BJ (cell line): ENCODE results near the gene BUB1B. TPM values are rescaled to one million over a fixed set of nuclear protein-coding genes. Genes with fewer than 3 reads are reported as not detected.

ENCODE experiments used
- CTCF ChIA-PET: fragments of 350-600 bp; formaldehyde crosslinking; extraction: SDS; loops from one replicate; lab custom pipeline; 2021; ENCODE audit warnings: antibody characterized with exemption, inconsistent platforms; lab: Yijun Ruan, JAX
- POLR2A ChIA-PET: fragments of 300-600 bp; sonication (Branson Sonifier 250); formaldehyde crosslinking; extraction: SDS; loops from one replicate; lab custom pipeline; 2021; ENCODE audit warnings: antibody characterized with exemption; lab: Charles Lee
- DNase-seq: peaks from one replicate; pipeline ENCODE4 v3.0.0-alpha.2; 2011; ENCODE audit warnings: low read depth
- H3K27me3 ChIP-seq: 2 replicates; pipeline ENCODE4 v1.6.0; 2011; ENCODE audit warnings: low read length; ENCODE audit not compliant: control insufficient read depth, insufficient read depth
- H3K36me3 ChIP-seq: 2 replicates; pipeline ENCODE4 v1.5.1; 2011; ENCODE audit warnings: low read length; ENCODE audit not compliant: control insufficient read depth, insufficient read depth
- H3K4me3 ChIP-seq: 2 replicates; pipeline ENCODE4 v1.5.1; 2011; ENCODE audit warnings: low read depth, mild to moderate bottlenecking, control low read depth, low read length
- polyA plus RNA-seq: library from polyadenylated mRNA; depleted of rRNA; stranded (reverse); fragments of >200 nt; gene quantifications from 2 replicates; pipeline ENCODE4 v1.2.3, GENCODE V29; 2011
- TF ChIP-seq, protein P1 (sequence below): IDR thresholded peaks from 2 replicates; pipeline ENCODE4 v1.5.1; 2011; ENCODE audit warnings: low read depth, mild to moderate bottlenecking, control low read depth, inconsistent platforms, low read length, moderate library complexity; ENCODE audit not compliant: insufficient read depth

BUB1B gene
- polyA plus RNA-seq, 1 experiment, result 12.8 TPM

DNA sequence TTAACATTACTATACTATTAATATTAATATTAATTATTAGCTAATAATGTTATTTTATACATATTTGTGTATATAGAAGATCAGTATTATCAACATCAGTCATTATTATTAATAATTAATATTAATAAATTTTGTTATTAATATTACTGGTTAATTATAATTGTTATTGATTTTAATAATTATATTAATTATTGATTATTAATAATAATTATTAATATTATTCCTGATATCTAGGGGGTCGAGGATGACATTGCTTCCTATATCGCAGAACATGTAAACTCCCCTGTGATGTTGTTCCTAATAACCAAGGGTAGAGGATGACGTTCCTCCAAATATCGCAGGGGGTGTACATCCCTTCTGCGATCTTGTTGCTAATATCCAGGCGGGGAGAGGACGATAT, 34.9 kb upstream of the BUB1B start:
- TF ChIP-seq, protein P1, sequence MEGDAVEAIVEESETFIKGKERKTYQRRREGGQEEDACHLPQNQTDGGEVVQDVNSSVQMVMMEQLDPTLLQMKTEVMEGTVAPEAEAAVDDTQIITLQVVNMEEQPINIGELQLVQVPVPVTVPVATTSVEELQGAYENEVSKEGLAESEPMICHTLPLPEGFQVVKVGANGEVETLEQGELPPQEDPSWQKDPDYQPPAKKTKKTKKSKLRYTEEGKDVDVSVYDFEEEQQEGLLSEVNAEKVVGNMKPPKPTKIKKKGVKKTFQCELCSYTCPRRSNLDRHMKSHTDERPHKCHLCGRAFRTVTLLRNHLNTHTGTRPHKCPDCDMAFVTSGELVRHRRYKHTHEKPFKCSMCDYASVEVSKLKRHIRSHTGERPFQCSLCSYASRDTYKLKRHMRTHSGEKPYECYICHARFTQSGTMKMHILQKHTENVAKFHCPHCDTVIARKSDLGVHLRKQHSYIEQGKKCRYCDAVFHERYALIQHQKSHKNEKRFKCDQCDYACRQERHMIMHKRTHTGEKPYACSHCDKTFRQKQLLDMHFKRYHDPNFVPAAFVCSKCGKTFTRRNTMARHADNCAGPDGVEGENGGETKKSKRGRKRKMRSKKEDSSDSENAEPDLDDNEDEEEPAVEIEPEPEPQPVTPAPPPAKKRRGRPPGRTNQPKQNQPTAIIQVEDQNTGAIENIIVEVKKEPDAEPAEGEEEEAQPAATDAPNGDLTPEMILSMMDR, result no peak
- Histone ChIP-seq H3K27me3 (peaks cover 5% of the 10 kb centered on the region; the same call in 1 of the 2 replicates), H3K4me3 (no peak overlapping the region), H3K36me3 (no peaks in the 10 kb centered on the region)
- POLR2A ChIA-PET, result no interaction called here
- CTCF ChIA-PET, result no interaction called here
- DNase-seq, result no peak

DNA sequence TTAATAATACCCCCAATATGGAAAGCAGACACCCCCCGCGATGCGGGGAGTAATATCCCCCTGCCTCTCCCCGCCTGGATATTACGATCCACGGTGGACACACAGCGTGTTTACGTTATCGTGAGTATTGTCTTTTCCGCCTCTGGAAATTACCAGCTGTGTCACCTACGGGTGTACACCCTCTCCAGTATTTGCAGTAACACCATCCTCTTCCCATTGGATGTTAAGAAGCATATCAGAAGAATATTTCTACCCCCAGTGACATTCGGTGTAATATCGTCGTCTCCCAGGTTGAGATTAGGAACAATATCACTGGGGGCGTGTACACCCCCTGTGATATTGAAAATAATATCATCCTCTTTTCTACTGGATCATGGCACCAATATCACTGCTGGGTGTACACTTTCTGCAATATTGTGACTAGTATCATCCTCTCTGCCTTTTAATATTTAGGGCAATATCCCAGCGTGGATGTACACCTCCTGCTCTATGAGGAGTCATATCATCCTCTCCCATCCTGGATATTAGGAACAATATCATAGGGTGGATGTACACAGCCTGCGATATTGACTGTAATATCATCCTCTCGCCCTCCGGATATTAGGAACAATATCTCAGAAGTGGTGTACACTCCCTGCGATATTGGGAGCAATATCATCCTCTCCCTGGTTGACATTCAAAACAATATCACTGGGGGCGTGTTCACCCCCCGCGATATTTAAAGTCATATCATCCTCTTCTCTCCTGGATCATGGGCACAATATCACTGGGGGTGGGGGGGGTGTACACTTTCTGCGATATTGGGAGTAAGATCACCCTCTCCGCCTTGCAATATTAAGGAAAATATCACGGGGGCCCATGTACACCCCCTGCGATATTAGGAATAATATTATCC, 31.9 kb upstream of the BUB1B start:
- Histone ChIP-seq H3K4me3 (no peak overlapping the region), H3K27me3 (no peaks in the 10 kb centered on the region; the same call in 1 of the 2 replicates), H3K36me3 (no peaks in the 10 kb centered on the region)
- TF ChIP-seq, protein P1, result no peak
- ChIA-PET POLR2A (no interaction called here), CTCF (interaction anchor here (0.7 kb wide), 1 partner anchor 88 kb away, joined by 3 read pairs; no protein-coding TSS in a partner anchor)
- DNase-seq, result no peak

DNA sequence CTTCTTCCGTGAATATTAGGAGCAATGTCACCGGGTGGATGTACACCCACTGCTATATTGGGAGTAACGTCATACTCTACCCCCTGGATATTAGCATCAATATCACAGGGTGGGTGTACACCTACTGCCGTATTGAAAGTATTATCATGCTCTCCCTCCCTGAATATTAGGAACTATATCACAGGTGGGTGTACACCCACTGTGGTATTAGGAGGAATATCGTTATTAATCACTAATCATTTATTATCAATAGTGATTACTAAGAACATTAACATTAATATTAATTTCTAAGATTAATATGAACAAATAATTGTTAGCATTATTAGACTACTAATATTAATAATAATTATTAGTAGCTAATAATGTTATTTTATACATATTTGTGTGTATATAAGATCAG, 30.8 kb upstream of the BUB1B start:
- Histone ChIP-seq H3K27me3 (no peaks in the 10 kb centered on the region; the same call in 1 of the 2 replicates), H3K36me3 (no peaks in the 10 kb centered on the region), H3K4me3 (no peak overlapping the region)
- DNase-seq, result no peak
- TF ChIP-seq, protein P1, result no peak
- POLR2A ChIA-PET, result no interaction called here
- CTCF ChIA-PET, result no interaction called here

DNA sequence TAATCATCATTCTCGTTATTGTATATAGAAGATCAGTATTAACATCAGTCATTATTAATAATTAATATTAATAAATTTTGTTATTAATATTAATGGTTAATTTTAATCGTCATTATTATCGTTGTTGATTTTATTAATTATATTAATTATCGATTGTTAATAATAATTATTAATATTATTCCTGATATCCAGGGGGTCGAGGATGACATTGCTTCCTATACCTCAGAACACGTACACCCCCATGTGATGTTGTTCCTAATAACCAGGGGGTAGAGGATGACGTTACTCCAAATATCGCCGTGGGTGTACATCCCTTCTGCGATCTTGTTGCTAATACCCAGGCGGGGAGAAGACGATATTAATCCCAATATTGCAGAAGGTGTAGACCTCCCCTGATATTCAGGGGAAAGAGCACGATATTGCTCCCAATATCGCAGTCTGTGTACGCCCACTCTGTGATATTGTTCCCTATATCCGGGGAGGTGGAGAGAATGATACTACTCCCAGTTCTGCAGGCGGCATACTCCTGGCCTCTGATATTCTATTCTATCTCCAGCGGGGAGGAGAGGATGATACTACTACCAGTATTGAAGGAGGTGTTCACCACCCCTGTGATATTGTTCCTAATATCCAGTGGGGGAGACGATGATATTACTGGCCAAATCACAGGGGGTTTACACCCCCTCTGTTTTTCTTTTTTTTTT, 29.9 kb upstream of the BUB1B start:
- ChIA-PET POLR2A (no interaction called here), CTCF (no interaction called here)
- Histone ChIP-seq H3K4me3 (no peak overlapping the region), H3K27me3 (no peaks in the 10 kb centered on the region; the same call in 1 of the 2 replicates), H3K36me3 (no peaks in the 10 kb centered on the region)
- no peak for DNase-seq
- TF ChIP-seq, protein P1, result no peak

DNA sequence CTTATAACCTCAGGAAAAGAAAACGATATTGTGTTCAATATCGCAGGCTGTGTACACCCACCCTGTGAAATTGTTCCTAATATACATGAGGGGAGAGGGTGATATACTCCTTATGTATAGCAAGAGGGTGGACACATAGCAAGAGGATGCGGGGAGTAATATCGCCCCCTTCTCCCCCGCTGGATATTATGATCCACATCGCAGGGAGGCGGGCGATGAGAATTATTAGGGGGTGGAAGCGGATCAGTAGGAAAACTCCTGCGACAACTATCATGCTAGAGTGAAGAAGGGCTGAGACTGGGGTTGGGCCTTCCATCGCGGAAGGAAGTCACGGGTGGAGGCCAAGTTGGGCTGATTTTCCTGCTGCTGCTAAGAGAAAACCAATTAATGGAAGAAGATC, 27.3 kb upstream of the BUB1B start:
- H3K36me3 ChIP-seq, result no peaks in the 10 kb centered on the region
- H3K27me3 ChIP-seq, result peaks cover 1% of the 10 kb centered on the region; the same call in 1 of the 2 replicates
- TF ChIP-seq, protein P1, result no peak
- DNase-seq, result no peak
- H3K4me3 ChIP-seq, result no peak overlapping the region
- ChIA-PET CTCF (no interaction called here), POLR2A (no interaction called here)
